Measurements from ENCODE around the gene KLF13.

KLF13 gene

GRCh38 chr15:31401282-31401681, 74.6 kb downstream of the KLF13 start:
- DNase-seq (ENCODE audit: low read depth in 2 of 2), result no peak

GRCh38 chr15:31402003-31402402, 75.4 kb downstream of the KLF13 start:
- DNase-seq (ENCODE audit: low read depth in 2 of 2), result no peak

GRCh38 chr15:31402511-31403056, 75.9 kb downstream of the KLF13 start:
- no peak for DNase-seq (ENCODE audit: low read depth in 2 of 2)

- no peak for DNase-seq (ENCODE audit: low read depth in 2 of 2)
These were observed 76.5 kb downstream of the KLF13 start for GRCh38 chr15:31403096-31403495.

- DNase-seq (ENCODE audit: low read depth in 2 of 2), result no peak
These were observed 77.0 kb downstream of the KLF13 start for GRCh38 chr15:31403606-31404005.

GRCh38 chr15:31404345-31404744, 77.7 kb downstream of the KLF13 start:
- no peak for DNase-seq (ENCODE audit: low read depth in 2 of 2)

- DNase-seq (ENCODE audit: low read depth in 2 of 2), result no peak
These were observed 78.7 kb downstream of the KLF13 start for GRCh38 chr15:31405200-31405920.

- DNase-seq (ENCODE audit: low read depth in 2 of 2), result no peak
These were observed 80.7 kb downstream of the KLF13 start for GRCh38 chr15:31407376-31407775.

- DNase-seq (ENCODE audit: low read depth in 2 of 2), result no peak
These were observed 81.2 kb downstream of the KLF13 start for GRCh38 chr15:31407851-31408250.

- DNase-seq (ENCODE audit: low read depth in 2 of 2), result no peak
These were observed 82.1 kb downstream of the KLF13 start for GRCh38 chr15:31408724-31409123.

- no peak for DNase-seq (ENCODE audit: low read depth in 2 of 2)
These were observed 82.5 kb downstream of the KLF13 start for GRCh38 chr15:31409171-31409570.

GRCh38 chr15:31412824-31413223, 86.2 kb downstream of the KLF13 start:
- DNase-seq (ENCODE audit: low read depth in 2 of 2), result no peak

- DNase-seq (ENCODE audit: low read depth in 2 of 2), result no peak
These were observed 88.6 kb downstream of the KLF13 start for GRCh38 chr15:31415201-31415600.

GRCh38 chr15:31419820-31420219, 93.2 kb downstream of the KLF13 start:
- no peak for DNase-seq (ENCODE audit: low read depth in 2 of 2)

- DNase-seq (ENCODE audit: low read depth in 2 of 2), result no peak
These were observed 100.8 kb downstream of the KLF13 start for GRCh38 chr15:31427411-31427810.

Measured in stimulated activated CD8-positive, alpha-beta memory T cell treated with anti-CD3 and anti-CD28 coated beads, Interleukin-7, amount 100 ng/mL, for 1 hour (primary cell).